Kidney epithelial cell (primary cell): ENCODE data around the gene ATG9B. TPM values are rescaled to one million over a fixed set of nuclear protein-coding genes. Genes with fewer than 3 reads are reported as not detected.

Experiments used
- DNase-seq: peaks from one replicate; pipeline ENCODE4 v3.0.0-alpha.2; 2010; ENCODE audit warnings: low read depth
- H3K27me3 ChIP-seq: 2 replicates; pipeline ENCODE4 v1.6.0; 2011; ENCODE audit warnings: low read length; ENCODE audit not compliant: control insufficient read depth, insufficient read depth
- H3K36me3 ChIP-seq: 2 replicates; pipeline ENCODE4 v1.5.1; 2011; ENCODE audit warnings: low read length; ENCODE audit not compliant: control insufficient read depth, insufficient read depth
- H3K4me3 ChIP-seq: 2 replicates; pipeline ENCODE4 v1.5.1; 2011; ENCODE audit warnings: low read depth, mild to moderate bottlenecking, control low read depth, low read length
- total RNA-seq: library from RNA; depleted of rRNA; stranded (reverse); fragments of >200 nt; gene quantifications from 2 replicates; pipeline ENCODE4 v1.2.3, GENCODE V29; 2015
- TF ChIP-seq, protein P1 (sequence below): IDR thresholded peaks from 2 replicates; pipeline ENCODE4 v1.5.1; 2011; ENCODE audit warnings: mild to moderate bottlenecking, moderate library complexity, low read length, control low read depth, inconsistent platforms; ENCODE audit not compliant: insufficient read depth, poor library complexity, severe bottlenecking

ATG9B gene
- total RNA-seq, 1 donor from 2014 or later: 2.1 TPM

DNA sequence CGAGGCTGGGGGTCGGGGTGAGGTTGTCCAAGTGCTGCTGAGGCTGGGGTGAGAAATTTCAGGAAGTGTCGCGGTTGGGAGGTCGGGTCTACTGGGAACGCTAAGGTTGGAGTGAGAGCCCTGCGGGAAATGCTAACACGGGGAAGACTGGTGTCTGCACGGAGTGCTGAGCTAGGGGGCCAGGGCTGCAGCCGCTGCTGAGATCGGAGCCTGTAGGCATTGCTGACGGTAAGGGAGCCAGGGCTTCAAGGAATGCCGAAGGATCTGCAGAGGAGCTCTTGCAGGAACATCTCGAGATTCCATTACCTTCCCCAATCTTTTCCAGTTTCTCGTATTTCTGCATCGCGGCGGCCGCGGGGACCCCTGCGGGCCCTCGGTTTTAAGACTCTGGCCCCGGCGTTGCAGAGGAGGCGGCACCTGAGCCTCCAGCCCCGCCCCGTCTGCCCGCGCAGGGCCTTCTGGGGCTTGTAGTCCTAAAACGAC, 33.3 kb upstream of the ATG9B start, which contains the start of gene CDK5:
Gene CDK5 (minus strand): TSS at position 392 of the 483 bp plus-strand sequence. CDS start 49 bp downstream, at position 343.
- TF ChIP-seq, protein P1, sequence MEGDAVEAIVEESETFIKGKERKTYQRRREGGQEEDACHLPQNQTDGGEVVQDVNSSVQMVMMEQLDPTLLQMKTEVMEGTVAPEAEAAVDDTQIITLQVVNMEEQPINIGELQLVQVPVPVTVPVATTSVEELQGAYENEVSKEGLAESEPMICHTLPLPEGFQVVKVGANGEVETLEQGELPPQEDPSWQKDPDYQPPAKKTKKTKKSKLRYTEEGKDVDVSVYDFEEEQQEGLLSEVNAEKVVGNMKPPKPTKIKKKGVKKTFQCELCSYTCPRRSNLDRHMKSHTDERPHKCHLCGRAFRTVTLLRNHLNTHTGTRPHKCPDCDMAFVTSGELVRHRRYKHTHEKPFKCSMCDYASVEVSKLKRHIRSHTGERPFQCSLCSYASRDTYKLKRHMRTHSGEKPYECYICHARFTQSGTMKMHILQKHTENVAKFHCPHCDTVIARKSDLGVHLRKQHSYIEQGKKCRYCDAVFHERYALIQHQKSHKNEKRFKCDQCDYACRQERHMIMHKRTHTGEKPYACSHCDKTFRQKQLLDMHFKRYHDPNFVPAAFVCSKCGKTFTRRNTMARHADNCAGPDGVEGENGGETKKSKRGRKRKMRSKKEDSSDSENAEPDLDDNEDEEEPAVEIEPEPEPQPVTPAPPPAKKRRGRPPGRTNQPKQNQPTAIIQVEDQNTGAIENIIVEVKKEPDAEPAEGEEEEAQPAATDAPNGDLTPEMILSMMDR: no peak
- Histone ChIP-seq H3K4me3 (peak within 1 kb of the TSS; percentile 71), H3K27me3 (no peaks in the 10 kb centered on the region), H3K36me3 (no peaks in the 10 kb centered on the region)
- DNase-seq: no peak

DNA sequence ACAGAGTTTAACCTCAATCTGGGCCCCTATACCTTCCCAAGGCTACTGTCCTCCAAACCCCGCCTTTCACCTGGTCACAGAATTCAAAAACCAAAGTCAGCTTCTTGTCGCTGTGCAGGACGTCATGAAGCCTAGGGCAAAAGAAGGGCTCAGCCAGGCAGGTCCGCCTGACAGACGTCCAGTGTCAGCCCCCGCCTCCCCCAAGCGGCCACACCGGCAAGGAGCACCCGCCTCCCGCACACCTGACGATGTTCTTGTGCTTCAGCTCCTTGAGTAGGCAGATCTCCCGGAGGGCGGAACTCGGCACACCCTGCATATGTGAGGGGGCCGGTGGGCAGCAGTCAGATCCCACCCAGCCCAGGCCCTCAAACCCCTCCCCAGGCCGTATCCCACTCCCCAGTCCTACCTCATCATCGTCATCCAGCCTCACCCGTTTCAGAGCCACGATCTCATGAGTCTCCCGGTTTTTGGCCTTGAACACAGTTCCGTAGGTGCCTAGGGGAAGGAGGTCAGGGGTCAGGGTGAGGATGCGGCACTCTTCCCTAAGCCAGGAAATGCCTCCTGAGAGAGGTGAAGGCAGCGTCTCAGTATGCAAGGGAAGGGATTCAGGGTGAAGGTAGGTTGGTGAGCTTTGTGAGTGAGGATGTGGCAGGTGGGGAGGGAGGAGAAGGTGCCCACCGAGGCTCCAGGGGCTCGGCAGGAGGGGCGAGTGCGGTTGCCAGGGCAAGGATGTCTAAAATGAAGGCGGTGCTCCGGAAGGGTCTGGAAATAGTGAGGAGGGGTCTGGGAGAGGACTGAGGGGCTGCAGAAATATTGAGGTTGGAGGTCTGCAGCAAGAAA, 32.6 kb upstream of the ATG9B start:
- Histone ChIP-seq H3K27me3 (no peaks in the 10 kb centered on the region), H3K4me3 (peak overlapping the region; percentile 71), H3K36me3 (no peaks in the 10 kb centered on the region)
- TF ChIP-seq, protein P1: peak; percentile 26
- no peak for DNase-seq

DNA sequence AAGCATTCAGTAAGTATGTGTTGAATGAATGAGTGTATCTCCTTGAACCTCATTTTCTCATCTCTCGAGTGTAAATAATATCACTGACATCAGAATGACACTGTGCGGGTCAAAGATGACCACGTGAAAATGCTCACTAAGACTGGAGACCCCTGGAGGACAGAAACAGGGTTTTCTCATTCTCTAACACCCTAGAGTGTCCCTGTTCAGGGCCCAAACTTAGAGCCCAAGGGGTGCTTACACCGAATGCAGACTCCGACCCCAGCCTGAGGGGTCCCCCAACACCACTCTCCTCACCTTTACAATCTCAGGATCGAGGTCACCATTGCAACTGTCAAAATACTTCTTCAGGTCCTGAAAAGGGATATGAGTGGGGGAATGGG, 32.0 kb upstream of the ATG9B start:
- Histone ChIP-seq H3K36me3 (no peaks in the 10 kb centered on the region), H3K27me3 (peaks cover under 1% of the 10 kb centered on the region), H3K4me3 (no peak overlapping the region)
- TF ChIP-seq, protein P1: no peak
- DNase-seq: no peak

DNA sequence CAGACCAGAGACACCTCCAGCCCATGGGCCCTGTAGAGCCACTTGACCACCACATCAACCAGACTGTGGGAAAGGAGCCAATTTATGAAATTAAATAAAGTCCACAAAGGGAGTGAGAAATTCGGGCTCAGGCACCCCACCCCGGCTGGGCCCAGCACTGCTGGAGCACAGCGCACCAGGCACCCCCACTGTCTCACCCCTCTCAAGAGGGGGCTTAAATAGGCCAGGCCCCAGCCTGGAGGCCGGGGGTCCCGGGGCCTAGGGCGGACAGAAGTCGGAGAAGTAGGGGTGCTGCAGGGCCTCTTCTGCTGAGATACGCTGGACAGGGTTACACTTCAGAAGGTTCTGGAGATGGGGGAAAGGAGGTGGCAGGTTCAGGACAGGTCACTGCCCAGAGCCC, 29.5 kb upstream of the ATG9B start:
- no peak overlapping the region for H3K4me3 ChIP-seq
- TF ChIP-seq, protein P1: no peak
- peaks cover 24% of the 10 kb centered on the region for H3K27me3 ChIP-seq
- DNase-seq: no peak
- H3K36me3 ChIP-seq: no peaks in the 10 kb centered on the region

DNA sequence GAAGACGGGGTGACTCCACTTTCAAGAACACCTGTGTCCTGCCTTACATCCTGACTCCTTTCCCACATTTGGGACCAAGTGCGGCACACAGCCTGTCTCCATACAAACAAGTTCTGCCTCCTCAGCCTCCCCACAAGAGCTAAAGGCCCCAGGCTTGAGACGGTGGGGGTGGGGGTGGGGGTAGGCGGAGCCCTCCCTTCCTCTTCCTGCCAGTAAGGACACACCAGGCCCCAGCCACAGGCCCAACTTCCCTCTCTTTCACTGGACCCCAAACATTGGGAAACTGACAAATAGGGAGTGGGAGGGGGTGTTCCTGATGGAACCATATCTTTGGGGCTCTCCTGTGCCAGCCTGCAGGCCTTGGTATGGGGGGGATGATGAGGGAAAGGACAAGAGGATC, 28.8 kb upstream of the ATG9B start:
- Histone ChIP-seq H3K27me3 (peaks cover 31% of the 10 kb centered on the region), H3K36me3 (no peaks in the 10 kb centered on the region), H3K4me3 (no peak overlapping the region)
- TF ChIP-seq, protein P1: no peak
- no peak for DNase-seq

DNA sequence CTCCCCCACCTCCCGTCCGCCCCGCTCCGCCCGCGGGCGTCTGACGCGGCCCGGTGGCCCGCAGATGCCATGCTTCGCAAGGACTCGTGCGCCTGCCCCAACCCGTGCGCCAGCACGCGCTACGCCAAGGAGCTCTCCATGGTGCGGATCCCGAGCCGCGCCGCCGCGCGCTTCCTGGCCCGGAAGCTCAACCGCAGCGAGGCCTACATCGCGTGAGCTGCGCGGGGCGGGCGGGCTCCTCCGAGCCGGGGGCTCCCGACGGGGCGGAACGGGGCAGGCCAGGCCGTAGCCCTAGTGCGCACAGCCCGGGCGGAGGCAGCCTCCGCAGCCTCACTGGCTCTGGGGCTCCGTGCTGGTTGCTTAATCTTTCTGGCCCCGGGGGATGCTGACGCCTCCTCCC, 26.8 kb upstream of the ATG9B start:
- H3K4me3 ChIP-seq: no peak overlapping the region
- TF ChIP-seq, protein P1: no peak
- H3K36me3 ChIP-seq: no peaks in the 10 kb centered on the region
- no peak for DNase-seq
- H3K27me3 ChIP-seq: peaks cover 32% of the 10 kb centered on the region
